GM21526 (cell line): ENCODE results near the gene AVPR1B.

Experiments
- ATAC-seq: cut with Tn5 transposase; IDR thresholded peaks from one replicate; pipeline ENCODE4 v1.9.1; 2021; ENCODE audit warnings: moderate library complexity; ENCODE audit not compliant: unreplicated experiment, low FRiP score

The AVPR1B gene

DNA sequence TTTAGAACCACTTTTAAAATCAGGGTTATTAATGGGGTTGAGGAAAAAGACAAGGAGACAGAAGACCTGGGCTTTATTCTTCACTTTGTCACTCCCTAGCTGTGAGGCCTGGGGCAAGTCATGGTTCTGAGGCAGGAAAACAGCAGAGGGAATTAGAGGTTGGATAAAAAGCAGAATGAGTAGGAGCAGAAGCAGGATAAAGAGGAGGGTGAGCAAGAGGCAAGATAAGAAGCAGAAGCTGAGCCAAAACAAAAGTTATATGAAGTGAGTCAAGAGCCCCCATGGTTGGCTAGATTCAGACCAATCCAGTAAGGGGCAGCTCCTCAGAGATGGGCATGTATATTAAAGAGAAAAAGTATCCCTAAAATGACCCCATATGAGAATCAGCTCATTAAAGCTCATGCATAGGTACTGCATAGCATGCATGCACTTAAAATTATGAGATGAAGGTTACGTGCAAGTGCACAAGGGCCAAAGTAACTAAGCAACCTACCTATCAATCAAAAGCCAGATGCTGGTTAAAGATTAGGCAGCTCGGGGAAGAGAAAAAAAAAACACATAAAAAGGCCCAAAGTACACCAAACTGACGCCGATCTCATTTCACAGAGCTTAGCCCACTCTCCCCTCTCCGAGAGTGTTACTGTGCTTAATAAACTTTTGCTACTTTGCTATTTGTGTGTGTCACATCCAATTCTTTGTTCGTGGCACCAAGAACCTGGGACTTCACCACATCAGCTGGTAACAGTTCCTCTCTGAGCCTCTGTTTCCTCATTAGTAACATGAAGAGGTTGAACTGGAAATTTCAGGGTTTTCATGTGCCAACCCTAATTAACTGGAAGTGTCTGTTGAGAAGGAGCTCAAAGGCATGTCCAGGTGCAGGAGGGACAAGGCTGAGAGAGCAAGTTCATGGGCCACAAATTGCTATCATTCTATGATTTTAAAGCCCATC, 2.2 kb downstream of the AVPR1B start:
- no peak for ATAC-seq

DNA sequence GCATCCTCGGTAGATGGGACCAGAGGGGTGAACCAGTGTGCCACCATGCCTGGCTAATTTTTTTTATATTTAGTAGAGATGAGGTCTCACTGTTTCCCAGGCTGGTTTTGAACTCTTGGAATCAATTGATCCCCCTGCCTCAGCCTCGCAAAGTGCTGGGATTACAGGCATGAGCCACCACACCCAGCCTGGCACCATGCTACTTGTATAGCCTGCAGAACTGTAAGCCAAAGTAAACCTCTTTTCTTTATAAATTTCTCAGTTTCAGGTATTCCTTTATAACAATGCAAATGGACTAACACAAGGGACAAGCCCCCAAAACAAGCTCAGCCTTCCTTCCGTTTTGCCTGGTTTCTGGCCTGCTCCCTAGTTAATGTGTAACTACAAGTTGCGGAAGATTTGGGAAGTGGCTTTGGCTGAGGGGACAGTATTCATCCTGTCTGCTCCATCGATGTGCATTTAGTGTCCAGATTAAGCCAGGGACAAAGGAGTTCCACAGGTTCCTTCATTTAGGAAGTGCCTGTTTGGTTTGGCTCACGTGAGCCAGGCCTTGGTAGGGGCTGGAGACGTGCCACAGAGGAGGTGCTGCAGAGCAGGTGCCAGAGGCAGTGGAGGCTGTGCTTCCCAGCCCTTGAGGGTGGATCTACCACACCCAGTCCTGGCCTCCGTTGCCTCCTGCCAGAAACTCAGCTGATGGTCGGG, 4.4 kb downstream of the AVPR1B start:
- no peak for ATAC-seq

DNA sequence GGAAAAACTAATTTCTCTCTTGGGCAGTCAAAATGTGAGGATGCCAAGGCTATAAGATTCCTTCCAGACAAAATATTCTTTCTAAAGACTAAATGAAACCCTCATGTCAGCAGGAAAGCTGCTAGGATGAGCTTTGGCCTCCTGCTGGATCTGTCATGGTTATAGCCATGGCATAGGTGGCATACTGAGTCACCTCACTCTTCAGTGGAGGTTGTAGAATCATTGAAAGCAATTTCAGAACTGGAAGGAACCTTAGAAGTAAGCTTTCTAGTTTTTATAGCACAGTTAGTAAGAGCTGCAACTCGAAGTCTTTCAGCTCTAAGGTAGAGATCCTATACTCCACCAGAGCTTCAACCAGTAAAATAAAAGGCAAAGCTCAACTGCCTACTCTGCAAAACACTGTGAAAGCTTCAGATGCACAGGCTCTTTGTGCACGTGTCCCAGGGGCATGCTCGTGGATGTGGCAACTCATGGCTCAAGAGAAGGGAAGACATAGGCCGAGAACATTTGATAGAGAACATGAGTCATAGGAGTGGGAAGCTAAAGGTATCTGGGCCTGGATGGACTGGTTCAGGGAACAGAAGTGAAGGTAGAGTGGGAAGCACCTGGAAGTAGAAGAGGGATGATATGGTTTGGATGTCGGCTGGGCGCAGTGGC, 5.8 kb downstream of the AVPR1B start:
- no peak for ATAC-seq

DNA sequence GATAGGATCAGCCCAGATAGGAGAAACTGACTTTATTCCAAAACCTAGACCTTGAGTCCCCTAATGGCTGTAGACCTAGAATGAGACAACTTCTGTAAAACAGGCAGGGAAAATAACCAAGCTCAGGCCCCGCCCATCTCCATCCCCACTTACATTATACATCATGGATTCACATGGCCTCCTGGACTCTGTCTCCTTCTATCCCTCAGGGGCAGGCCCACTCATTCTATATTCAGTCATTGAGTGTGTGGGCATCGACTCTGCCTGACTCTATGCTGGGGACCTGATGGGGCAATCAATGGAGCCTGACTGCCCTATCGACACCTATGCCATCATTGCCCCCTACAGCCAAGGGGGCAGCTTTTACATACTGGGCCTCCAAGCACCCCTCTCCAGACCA, 6.4 kb downstream of the AVPR1B start:
- ATAC-seq, result no peak

DNA sequence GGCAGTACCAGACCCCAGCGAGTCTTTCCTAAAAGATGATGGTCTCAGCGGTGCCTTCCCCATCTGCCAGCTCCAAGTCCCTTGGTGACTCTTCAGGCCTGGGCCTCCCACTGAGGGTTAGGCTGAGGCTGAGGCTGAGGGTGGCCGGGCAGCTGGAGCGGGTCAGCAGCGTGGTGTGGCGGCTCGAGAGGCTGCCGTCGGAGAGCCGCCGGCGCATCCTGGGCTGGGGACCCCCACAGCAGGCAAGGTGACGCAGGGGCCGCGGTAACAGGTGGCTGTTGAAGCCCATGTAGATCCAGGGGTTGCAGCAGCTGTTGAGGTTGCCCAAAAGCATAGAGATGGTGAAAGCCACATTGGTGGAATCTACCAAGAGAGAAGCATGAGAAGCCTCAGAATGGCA, 7.0 kb downstream of the AVPR1B start:
- no peak for ATAC-seq

DNA sequence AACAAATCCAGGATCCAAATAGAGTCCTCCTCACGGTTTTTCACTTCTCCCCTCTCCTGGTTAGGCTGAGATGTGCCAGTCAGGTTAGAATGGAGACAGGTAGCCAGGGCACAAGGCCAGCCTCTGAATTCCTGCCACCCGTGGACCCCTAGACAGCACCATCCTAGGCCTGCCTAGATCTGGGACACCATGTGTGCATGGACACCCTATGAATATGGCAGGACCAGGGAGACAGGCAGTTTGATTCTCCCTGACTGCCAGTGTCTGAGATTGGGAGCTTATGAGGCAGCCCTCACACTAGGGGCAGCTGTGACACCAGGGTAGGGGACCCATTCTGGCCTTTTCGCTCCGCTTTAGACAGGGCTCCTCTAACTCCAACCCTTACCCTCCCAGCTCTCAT, 7.5 kb downstream of the AVPR1B start:
- no peak for ATAC-seq

DNA sequence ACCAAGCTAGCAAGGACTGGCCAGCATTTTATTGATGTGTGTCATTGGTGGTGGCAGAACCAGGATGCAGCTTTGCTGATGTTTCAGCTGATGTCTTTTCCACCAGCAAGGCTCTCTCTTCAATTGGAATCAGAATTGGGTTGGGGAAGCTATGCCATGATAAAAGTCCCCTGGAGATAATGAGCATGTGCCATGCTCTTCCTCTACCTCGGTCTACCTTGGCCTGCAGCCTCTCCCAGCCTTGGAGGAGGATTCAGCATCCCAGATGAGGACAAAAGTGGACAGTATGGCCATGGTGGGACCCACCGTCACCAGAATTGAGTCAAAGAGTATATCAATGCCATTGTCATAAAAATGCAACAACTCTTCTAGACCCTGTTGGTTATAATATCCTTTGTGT, 8.6 kb downstream of the AVPR1B start:
- no peak for ATAC-seq

DNA sequence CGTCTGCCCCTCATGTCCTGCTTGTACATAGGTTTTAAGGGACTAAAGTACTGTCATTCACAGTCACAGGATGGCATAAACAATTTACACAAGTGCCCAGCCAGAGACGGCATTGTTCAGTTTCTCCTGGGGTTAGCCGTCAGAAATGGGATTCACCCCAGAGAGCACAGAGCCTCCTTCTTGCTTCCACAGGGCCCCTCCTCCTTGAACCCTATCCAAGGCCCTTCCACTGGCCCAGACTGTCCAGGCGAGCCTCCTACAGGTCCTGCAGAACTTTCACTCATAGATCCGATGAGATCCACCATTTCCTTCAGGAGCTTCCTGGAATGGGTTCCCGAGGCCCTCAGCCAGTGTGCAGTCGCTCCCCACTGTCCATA, 10.0 kb downstream of the AVPR1B start:
- no peak for ATAC-seq

DNA sequence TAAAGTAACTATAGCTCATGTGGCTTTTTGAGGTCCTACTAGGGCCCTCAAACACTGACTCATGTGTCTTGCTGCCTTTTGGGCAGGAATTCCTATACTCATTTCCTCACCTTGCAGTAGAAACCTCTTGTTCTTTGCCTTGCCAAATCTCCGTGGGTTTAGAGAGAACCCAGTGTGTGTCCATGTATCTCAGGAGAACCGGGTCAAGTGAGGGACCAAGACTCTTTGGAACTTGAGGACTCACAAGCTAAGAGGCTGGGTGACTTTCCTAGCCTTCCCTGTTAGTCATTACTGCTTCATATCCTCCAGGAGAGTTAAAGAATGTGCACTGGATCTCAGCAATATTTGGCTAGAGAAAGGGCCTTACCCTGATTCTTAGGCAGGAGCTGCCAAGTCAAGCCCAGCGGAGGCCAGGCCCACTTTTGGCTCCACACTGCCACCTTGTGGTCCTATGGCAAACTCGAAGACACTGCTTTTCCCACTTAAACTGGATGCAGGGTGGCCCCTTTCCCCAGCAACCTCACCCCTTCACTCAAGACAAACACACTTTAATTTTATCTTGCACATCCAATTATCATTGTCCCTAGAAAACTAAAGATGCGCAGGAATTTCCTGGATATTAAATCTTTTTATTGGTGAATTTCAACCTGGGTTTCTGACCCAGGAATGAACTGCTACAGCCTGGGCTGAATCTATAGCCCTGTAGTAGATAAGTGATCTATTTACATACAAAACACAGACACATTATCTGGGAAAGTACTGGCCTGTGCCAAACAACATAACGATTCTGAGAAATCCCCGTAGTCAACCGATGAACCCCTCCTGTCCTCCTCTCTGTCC, 10.6 kb downstream of the AVPR1B start:
- ATAC-seq, result no peak

DNA sequence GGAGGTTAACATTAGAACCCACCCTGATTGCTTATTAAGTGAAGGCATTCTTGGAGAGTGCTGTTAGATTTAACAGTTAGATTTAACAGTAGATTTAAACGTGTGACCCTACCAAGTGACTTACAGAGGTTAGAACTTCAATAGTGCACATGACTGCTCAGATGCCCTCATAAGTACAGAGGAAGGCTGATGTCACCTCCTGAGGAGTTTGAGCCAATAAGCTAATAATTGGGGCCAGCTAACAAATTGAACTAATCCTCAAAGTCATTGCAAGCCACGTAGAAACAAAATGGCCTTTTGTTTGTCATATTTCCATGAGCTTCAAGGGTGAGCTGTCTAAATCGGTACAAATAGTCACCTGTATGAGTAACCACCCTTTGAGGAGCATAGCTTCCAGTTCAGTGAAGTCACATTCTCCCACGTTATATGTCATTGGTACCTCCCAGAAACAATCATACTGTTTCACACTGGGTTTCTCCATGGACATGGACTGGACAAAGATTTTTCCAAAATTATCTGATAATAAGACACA, 11.7 kb downstream of the AVPR1B start:
- ATAC-seq, result no peak

DNA sequence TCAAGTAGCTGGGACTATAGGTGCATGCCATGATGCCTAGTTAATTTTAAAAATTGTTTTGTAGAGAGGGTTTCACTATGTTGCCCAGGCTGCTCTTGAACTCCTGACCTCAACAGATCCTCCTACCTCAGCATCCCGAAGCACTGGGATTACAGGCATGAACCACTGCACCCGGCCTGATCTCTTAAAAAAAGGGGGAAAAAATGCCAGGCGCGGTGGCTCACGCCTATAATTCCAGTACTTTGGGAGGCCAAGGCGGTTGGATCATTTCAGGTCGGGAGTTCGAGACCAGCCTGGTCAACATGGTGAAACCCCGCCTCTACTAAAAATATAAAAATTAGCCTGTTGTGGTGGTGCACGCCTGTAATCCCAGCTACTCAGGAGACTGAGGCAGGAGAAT, 13.2 kb downstream of the AVPR1B start:
- ATAC-seq, result no peak

DNA sequence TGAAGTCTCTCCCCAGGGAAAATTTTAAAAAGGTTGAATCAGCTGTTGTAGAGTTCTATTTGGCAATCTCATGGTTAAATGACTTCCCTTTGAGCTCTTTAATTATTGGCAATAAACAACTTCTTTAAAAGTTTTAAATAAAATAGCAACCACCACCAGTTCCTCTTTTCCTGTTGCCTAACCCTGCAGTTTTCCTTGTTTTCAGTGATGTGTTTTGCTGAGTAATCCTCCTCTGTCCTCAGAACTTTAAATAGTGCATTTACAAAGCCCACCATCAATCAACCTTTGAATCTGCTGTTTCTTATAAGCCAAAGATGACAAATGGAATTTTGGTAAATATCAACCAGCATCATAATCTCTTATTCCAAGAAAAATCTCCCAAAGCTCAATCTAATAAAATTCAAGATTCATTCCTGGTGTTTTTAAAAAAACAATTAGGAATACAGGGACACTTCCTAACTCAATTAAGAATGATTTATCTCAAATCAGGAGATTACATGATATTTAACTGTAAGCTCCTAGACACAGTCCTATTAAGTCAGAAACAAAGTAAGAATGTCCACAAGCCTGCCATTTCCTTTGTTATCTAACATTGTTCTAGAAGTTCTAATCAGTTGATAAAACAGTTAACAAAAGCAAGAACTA, 14.8 kb downstream of the AVPR1B start:
- no peak for ATAC-seq

DNA sequence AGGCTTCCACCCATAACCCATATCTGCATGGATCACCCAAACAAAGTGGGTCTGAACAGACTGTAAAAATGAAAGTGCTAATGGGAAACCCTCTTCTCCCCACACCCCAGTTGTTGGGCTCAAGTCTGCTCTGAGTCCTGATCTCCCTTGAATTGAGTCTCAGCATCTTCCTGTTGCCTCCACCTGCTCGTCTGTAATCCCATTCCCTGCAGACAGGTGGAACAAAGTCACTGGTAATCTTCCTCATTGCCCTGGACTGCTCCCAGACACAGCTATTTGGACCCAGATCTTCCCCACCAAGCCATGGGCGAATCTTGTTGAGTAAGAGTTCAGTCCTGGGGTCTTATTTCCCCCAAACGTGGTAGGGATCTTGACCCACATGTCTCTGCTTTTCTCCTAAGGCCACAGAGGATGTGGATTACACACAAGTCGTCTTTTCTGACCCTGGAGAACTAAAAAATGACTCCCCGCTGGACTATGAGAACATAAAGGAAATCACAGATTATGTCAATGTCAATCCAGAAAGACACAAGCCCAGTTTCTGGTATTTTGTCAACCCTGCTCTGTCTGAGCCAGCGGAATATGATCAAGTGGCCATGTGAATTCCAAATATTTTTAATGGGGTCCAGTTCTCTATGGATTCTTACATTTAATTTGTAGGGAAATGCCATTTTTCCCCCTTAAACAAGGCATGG, 15.7 kb downstream of the AVPR1B start:
- no peak for ATAC-seq

DNA sequence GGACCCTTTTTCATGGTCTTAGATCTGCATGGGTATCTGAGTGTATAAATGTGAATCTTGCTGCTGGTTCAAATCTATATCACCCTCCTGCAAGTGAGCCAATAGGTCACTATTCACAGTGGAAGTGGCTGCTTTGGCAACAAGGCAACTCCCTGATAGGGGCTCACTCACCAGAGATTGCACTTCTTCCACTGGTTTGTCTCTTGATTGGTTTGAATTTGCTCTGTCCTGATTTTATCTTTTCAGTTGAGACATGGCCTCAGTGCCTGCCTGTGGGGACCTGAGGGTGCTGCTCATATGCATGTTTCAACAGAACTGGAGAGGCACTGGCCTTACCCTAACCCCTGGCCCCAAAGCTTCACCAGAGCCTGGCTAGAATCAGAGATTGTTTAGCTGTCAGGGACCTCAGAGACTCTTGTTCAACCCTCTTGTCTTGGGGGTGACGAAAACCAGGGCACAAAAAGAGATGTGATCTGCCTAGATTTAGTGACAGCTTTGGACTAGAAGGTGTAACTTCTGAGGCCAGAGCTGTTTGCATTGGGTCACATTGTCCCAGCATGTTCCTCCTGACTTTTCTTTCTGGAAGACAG, 16.9 kb downstream of the AVPR1B start:
- ATAC-seq, result no peak

DNA sequence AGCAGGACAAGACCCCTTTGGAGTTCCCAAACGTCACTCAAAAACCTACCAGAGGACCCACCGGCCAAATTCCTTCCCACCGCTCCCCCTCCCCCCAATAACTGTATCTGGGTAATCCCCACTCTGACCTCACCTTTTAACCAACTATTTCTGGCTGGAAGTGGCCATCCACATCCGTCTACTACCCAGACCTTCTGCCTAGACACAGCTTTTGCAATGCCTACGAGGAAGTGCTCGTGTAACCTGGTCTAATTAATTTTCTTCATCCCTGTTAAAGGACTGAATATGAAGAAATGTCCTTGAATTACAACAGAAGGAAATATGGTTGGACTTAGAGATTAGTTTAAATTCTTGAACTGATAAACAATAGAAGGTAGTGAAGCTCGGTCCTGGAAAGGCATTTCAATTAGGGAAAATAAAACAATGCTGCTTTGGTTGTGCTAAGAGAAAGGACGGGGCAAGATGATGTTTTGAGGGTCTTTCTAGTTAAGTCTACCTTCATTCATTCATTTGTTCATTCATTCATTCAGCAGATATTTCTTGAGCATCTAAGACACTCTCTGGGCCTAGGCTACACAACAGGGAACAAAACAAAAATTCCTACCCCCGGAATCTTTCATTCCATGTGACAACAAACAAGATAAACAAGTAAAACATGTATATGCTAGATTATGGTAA, 18.8 kb downstream of the AVPR1B start:
- ATAC-seq, result no peak

DNA sequence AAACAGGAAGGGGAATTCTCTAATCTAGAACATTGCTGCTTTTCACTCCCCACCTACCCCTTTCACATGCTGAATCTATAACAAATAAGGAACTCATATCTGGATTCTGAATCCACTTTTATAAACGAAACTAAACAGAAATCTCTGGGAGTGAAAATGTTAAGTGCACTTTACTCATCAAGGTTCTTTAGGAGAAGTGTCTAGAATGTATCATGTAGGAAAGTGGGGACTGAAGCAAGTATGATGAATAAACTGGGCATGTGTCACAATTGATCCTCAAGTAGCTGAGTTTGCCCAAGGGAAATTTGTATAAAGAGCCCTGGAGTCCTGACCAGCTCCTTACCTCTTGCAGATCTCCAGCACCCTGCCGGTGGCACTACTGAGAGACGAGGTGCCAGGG, 19.8 kb downstream of the AVPR1B start:
- ATAC-seq, result no peak

DNA sequence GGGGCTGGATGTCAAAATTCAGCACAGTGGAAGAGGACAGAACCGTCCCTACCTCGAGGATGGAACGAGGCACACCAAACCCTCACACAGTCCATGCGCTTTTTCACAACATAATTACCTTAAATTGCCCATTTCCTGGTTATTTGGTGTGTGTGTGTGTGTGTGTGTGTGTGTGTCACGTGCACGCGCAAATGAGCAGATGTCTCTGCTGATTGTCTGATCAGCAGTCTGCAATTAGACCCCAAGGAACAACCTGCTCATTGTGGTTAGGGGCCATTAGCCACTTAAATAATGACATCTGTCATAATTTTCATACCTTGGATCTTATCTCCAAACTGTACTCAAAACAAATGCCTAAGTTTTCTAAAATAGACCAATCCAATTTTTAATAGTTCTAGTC, 23.2 kb downstream of the AVPR1B start:
- no peak for ATAC-seq

DNA sequence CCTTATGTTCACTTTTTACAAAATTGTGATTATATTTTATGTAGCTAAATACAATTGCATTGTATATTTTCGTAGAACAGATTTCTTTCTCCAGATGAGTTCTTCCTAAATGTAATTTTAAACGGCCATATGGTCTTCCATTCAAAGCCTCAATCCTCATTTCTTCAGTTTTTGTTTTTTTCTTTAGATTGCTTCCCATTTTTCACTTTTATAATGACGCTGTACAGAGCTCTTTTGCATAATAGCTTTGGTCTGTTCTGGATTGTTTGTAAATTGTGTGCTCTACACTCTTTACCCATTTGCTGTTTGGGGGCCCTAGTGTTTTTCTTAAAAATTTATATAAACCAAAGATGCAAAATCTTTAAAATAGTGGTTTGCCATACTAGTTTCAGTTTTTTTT, 27.8 kb downstream of the AVPR1B start:
- ATAC-seq, result no peak
